Endothelial cell of umbilical vein (primary cell): ENCODE results near the gene CD151. TPM values are rescaled to one million over a fixed set of nuclear protein-coding genes. Genes with fewer than 3 reads are reported as not detected.

Experiments used
- BruUV-seq: library from RNA; stranded (reverse); fragments of 400-500 nt; replicated peaks from 2 replicates; lab custom pipeline; 2021; lab: Mats Ljungman, UMichigan
- CTCF ChIA-PET: fragments of 300-600, 350-600 bp; sonication (Branson Sonifier 250); formaldehyde crosslinking; loops from one replicate; lab custom pipeline; 2021; ENCODE audit warnings: antibody characterized with exemption, inconsistent platforms; lab: Charles Lee
- POLR2A ChIA-PET: fragments of 300-600, 350-600 bp; sonication (Branson Sonifier 250); formaldehyde crosslinking; loops from one replicate; lab custom pipeline; 2021; ENCODE audit warnings: antibody characterized with exemption, inconsistent platforms; lab: Charles Lee
- DNase-seq: peaks from one replicate; pipeline ENCODE4 v3.0.0-alpha.2; 2011; ENCODE audit warnings: low read depth, low spot score
- FAIRE-seq: peaks from 2 replicates; lab custom pipeline; 2011; peaks lifted over from hg19 to GRCh38; lab: Jason Lieb, UNC
- H2AFZ ChIP-seq: 2 replicates; pipeline ENCODE4 v1.6.0; 2012; ENCODE audit warnings: low read depth, low read length, control low read depth, inconsistent platforms
- H3K27ac ChIP-seq: 2 replicates; pipeline ENCODE4 v1.5.1; 2011; ENCODE audit warnings: low read depth, mild to moderate bottlenecking, control low read depth, low read length, moderate library complexity; ENCODE audit not compliant: insufficient read depth
- H3K27me3 ChIP-seq, 2 experiments: 2 replicates each; pipeline versions ENCODE4 v1.6.0 to v1.6.1; 2011; ENCODE audit warnings: low read length in 2 of 2, mixed read lengths in 1 of 2; ENCODE audit not compliant: control insufficient read depth in 2 of 2, insufficient read depth in 2 of 2
- H3K36me3 ChIP-seq, 2 experiments: 2 replicates in 1 of 2; 3 replicates in 1 of 2; pipeline ENCODE4 v1.5.1; 2011; ENCODE audit warnings: low read length in 2 of 2, mild to moderate bottlenecking in 1 of 2, moderate library complexity in 1 of 2; ENCODE audit not compliant: control insufficient read depth in 2 of 2, insufficient read depth in 2 of 2; ENCODE audit errors: extremely low read depth in 1 of 2
- H3K4me1 ChIP-seq: 3 replicates; pipeline ENCODE4 v1.5.1; 2011; ENCODE audit warnings: mild to moderate bottlenecking, low read length; ENCODE audit not compliant: control insufficient read depth, insufficient read depth; ENCODE audit errors: extremely low read depth
- H3K4me2 ChIP-seq: 2 replicates; pipeline ENCODE4 v1.6.1; 2011; ENCODE audit warnings: low read length, control low read depth, mixed read lengths; ENCODE audit not compliant: insufficient read depth
- H3K4me3 ChIP-seq, 3 experiments: fragments of 200-600 bp in 1 of 3; sonication (generic), shearing (Covaris generic) in 1 of 3; replicated peaks in 1 of 3; 2 replicates each; pipeline ENCODE4 v1.5.1; 2011 to 2016; ENCODE audit warnings: control low read depth in 3 of 3, low read length in 3 of 3, mild to moderate bottlenecking in 2 of 3, inconsistent platforms in 1 of 3, low read depth in 1 of 3, moderate library complexity in 1 of 3; ENCODE audit not compliant: insufficient read depth in 1 of 3
- H3K79me2 ChIP-seq: 2 replicates; pipeline ENCODE4 v1.6.0; 2012; ENCODE audit warnings: low read length, inconsistent platforms; ENCODE audit not compliant: control insufficient read depth, insufficient read depth
- H3K9ac ChIP-seq: replicated peaks from 2 replicates; pipeline ENCODE3; 2011; ENCODE audit warnings: low read length, control low read depth; ENCODE audit not compliant: insufficient read depth; ENCODE audit errors: extremely low read depth
- H3K9me1 ChIP-seq: replicated peaks from 3 replicates; pipeline ENCODE4 v1.6.0; 2011; ENCODE audit warnings: mild to moderate bottlenecking, low read length; ENCODE audit not compliant: control insufficient read depth, insufficient read depth; ENCODE audit errors: extremely low read depth
- H3K9me3 ChIP-seq: replicated peaks from 2 replicates; pipeline ENCODE4 v1.5.1; 2012; ENCODE audit warnings: low read length, inconsistent platforms; ENCODE audit not compliant: control insufficient read depth, insufficient read depth
- H4K20me1 ChIP-seq: replicated peaks from 2 replicates; pipeline ENCODE3; 2011; ENCODE audit warnings: mild to moderate bottlenecking, low read length; ENCODE audit not compliant: control insufficient read depth, insufficient read depth; ENCODE audit errors: extremely low read depth
- EZH2 ChIP-seq: IDR thresholded peaks from 2 replicates; pipeline ENCODE4 v1.6.1; 2012; ENCODE audit warnings: borderline replicate concordance, low read depth, mild to moderate bottlenecking, moderate library complexity, low read length, inconsistent platforms; ENCODE audit not compliant: severe bottlenecking
- FOS ChIP-seq: IDR thresholded peaks from 2 replicates; pipeline ENCODE4 v1.6.1; 2011; ENCODE audit warnings: mild to moderate bottlenecking, low read length, moderate library complexity, borderline replicate concordance; ENCODE audit not compliant: insufficient read depth
- GATA2 ChIP-seq: IDR thresholded peaks from 2 replicates; pipeline ENCODE4 v1.7.0; 2011; ENCODE audit warnings: low read depth, mild to moderate bottlenecking, moderate library complexity, mixed read lengths, low read length; ENCODE audit not compliant: insufficient read length, insufficient read depth
- JUN ChIP-seq: IDR thresholded peaks from 2 replicates; pipeline ENCODE4 v1.6.1; 2011; ENCODE audit warnings: borderline replicate concordance, low read depth; ENCODE audit not compliant: insufficient read length, insufficient read depth
- MAX ChIP-seq: IDR thresholded peaks from 2 replicates; pipeline ENCODE4 v1.6.1; 2011; ENCODE audit not compliant: insufficient read depth, insufficient read length
- MYC ChIP-seq: IDR thresholded peaks from one replicate; pipeline ENCODE4 v1.6.1; 2011; ENCODE audit warnings: mild to moderate bottlenecking, low read depth, low read length
- POLR2A ChIP-seq: IDR thresholded peaks from 2 replicates; pipeline ENCODE4 v1.6.1; 2012; ENCODE audit warnings: low read depth, mild to moderate bottlenecking, control low read depth, low read length
- POLR2AphosphoS5 ChIP-seq: IDR thresholded peaks from 2 replicates; pipeline ENCODE4 v1.6.1; 2012; ENCODE audit warnings: low read depth, mild to moderate bottlenecking, control low read depth, low read length, moderate library complexity; ENCODE audit not compliant: insufficient read depth
- dilution Hi-C: fragments of 300-500 bp; cut with MboI; formaldehyde crosslinking; loops from one replicate; pipeline ENCODE4 v1.15.0; 2019; ENCODE audit warnings: low sequenced_read_pairs; ENCODE audit not compliant: extremely low pct_ligation_motif_present
- intact Hi-C: fragments of 100-400 bp; cut with micrococcal nuclease; formaldehyde crosslinking; loops from one replicate; pipeline ENCODE4 v1.10.0; 2022
- polyA plus RNA-seq, 4 experiments: library from polyadenylated mRNA; depleted of rRNA in 3 of 4; stranded (reverse) in 3 of 4; unstranded in 1 of 4; fragments of >200 nt; gene quantifications; 2 replicates each; pipeline versions ENCODE4 v1.2.1 to v1.2.3, GENCODE V29; 2011 to 2012; ENCODE audit warnings: missing spikeins in 1 of 4
- total RNA-seq: library from RNA; stranded (reverse); gene quantifications from 2 replicates; pipeline ENCODE4 v1.2.3, GENCODE V29; 2021
- TF ChIP-seq, protein P1 (sequence below), 2 donors: IDR thresholded peaks; 1 replicate in 1 of 2; 2 replicates in 1 of 2; pipeline ENCODE4 v1.5.1; 2011; ENCODE audit warnings: low read length in 2 of 2, mild to moderate bottlenecking in 2 of 2, moderate library complexity in 2 of 2, control low read depth in 1 of 2, inconsistent platforms in 1 of 2, low read depth in 1 of 2; ENCODE audit not compliant: insufficient read depth in 1 of 2; ENCODE audit errors: extremely low read depth in 1 of 2

Gene CD151
- total and polyA plus RNA-seq, 2 donors (not counting 3 experiments of a cell fraction or from before 2014, with no cell fraction given): 515 to 1,090 TPM

DNA sequence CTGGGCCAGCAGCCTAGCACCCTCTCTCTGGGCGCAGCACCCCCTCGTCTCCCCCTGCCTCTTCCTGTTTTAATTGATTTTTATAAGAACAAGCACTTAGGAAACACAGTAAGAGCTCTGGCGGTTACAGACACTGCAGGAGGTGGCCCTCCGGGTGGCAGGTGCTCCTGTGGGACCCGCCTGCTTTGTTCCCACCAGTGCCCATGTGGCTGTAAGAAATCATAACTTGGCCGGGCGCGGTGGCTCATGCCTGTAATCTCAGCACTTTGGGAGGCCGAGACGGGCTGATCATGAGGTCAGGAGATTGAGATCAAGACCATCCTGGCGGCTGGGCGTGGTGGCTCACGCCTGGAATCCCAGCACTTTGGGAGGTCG lies 28.3 kb downstream of the CD151 start:
- no peaks in the 10 kb centered on the region for H3K9me1 ChIP-seq
- H3K27me3 ChIP-seq: no peaks in the 10 kb centered on the region
- dilution Hi-C loops: no loop called here
- no peaks in the 10 kb centered on the region for H3K4me1 ChIP-seq
- DNase-seq (no peak), FAIRE-seq (no peak)
- no TSS peak for BruUV-seq
- H3K9me3 ChIP-seq: no peaks in the 10 kb centered on the region
- no peaks in the 10 kb centered on the region for H3K79me2 ChIP-seq
- H3K36me3 ChIP-seq: peaks cover 0 to 10% of the 10 kb centered on the region in 2 experiments
- ChIA-PET POLR2A (no interaction called here), CTCF (no interaction called here)
- no peak for TF ChIP-seq MYC
- TF ChIP-seq, protein P1, sequence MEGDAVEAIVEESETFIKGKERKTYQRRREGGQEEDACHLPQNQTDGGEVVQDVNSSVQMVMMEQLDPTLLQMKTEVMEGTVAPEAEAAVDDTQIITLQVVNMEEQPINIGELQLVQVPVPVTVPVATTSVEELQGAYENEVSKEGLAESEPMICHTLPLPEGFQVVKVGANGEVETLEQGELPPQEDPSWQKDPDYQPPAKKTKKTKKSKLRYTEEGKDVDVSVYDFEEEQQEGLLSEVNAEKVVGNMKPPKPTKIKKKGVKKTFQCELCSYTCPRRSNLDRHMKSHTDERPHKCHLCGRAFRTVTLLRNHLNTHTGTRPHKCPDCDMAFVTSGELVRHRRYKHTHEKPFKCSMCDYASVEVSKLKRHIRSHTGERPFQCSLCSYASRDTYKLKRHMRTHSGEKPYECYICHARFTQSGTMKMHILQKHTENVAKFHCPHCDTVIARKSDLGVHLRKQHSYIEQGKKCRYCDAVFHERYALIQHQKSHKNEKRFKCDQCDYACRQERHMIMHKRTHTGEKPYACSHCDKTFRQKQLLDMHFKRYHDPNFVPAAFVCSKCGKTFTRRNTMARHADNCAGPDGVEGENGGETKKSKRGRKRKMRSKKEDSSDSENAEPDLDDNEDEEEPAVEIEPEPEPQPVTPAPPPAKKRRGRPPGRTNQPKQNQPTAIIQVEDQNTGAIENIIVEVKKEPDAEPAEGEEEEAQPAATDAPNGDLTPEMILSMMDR (IDR thresholded peaks at IDR 0.05; ENCODE audit: extremely low read depth in 1 of 2, insufficient read depth in 1 of 2, low read depth in 1 of 2, low read length in 2 of 2): no peak
- no peak for TF ChIP-seq POLR2AphosphoS5
- no peak for TF ChIP-seq JUN
- TF ChIP-seq MAX: no peak
- TF ChIP-seq EZH2: no peak
- TF ChIP-seq FOS: no peak
- no peak for TF ChIP-seq GATA2
- no peak for TF ChIP-seq POLR2A
- intact Hi-C loops: no loop called here
- no peak overlapping the region for H3K27ac ChIP-seq
- no peak overlapping the region for H3K4me2 ChIP-seq
- no peak overlapping the region for H3K4me3 ChIP-seq
- no peak overlapping the region for H3K9ac ChIP-seq
- H2AFZ ChIP-seq: no peak overlapping the region
- no peaks in the 10 kb centered on the region for H4K20me1 ChIP-seq
